Measurements from ENCODE around the gene SMYD5.

SMYD5 gene

DNA sequence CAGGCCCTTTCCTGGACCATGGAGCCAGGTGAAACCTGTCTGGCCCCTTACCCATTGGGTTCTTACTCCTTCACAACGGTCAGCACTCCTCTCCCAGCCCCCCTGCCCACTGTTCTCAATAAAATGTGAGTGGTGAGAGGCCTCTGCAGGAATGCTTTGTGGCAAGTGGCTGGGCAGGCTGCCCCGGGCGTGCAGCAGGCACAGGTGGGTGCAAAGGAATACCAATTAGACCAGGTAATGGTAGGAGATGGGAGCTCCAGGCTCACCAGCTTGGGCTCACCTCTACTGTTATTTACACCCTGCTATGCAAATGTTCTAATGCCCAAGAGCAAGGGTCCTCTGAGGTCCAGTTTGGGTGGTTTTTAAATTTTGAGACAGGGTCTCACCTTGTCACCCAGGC lies 13.0 kb downstream of the SMYD5 start:
- TF ChIP-seq, protein P1, sequence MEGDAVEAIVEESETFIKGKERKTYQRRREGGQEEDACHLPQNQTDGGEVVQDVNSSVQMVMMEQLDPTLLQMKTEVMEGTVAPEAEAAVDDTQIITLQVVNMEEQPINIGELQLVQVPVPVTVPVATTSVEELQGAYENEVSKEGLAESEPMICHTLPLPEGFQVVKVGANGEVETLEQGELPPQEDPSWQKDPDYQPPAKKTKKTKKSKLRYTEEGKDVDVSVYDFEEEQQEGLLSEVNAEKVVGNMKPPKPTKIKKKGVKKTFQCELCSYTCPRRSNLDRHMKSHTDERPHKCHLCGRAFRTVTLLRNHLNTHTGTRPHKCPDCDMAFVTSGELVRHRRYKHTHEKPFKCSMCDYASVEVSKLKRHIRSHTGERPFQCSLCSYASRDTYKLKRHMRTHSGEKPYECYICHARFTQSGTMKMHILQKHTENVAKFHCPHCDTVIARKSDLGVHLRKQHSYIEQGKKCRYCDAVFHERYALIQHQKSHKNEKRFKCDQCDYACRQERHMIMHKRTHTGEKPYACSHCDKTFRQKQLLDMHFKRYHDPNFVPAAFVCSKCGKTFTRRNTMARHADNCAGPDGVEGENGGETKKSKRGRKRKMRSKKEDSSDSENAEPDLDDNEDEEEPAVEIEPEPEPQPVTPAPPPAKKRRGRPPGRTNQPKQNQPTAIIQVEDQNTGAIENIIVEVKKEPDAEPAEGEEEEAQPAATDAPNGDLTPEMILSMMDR (conservative IDR thresholded peaks at IDR 0.05), result no peak
- H3K27ac ChIP-seq, result no peak overlapping the region

DNA sequence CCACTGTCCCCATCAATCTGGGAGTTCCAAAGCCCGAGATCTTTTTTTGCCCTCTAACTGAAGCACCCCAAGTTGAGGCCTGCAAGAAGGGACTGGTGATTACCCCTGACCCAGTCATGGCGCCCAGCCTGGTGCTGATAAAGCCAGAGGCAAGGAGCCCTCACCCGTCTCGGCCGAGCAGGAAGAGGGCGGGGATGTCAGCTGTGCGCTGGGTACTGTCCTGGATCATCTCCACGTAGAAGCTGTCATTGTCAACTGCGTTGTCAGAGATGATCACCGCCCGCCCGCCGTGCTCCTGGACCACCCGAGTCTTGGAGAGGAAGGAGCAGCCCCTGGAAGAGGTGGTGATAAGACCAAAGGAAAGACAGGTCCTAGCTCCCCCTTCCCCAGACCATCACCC lies 14.6 kb downstream of the SMYD5 start:
- H3K27ac ChIP-seq, result no peak overlapping the region
- TF ChIP-seq, protein P1 (conservative IDR thresholded peaks at IDR 0.05), result no peak

DNA sequence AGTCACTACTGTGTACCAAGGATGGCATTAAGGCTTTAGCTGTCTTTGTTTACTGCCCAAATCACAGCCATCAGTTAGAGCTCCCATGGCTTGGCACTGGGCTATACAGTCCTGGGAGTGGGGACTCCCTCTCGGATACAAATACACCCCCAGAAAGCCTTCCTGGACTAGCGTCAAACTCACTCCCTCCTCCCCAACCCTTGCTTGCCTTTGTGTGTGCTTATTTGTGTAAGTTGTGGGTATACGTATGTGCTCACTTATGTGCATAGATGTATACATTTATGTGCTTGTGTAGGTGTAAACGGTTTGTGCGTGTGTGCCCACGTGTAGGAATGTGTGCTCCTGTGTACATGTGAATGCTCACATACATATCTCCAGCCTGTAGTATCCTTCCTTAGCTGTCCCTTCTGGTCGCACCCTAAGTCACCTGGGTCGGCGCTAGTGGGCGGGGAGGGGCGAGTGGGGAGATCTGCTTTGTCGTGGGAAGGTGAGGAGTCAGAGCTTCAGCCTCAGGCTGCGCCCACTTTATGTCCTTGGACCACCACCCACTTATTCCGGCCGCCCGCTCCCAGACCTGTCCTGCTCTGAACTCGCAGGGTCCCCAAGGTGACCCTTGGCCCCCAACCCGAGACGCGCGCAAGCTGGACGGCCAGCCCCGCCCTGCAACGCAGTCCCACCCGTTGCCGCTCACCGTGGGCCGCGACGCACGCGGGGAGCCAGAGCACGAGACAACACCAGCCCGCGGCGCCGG lies 18.5 kb downstream of the SMYD5 start:
- TF ChIP-seq, protein P1 (conservative IDR thresholded peaks at IDR 0.05), result peak; percentile 23; the same call in 1 of the 2 replicates
- peak overlapping the region; percentile 87 for H3K27ac ChIP-seq

DNA sequence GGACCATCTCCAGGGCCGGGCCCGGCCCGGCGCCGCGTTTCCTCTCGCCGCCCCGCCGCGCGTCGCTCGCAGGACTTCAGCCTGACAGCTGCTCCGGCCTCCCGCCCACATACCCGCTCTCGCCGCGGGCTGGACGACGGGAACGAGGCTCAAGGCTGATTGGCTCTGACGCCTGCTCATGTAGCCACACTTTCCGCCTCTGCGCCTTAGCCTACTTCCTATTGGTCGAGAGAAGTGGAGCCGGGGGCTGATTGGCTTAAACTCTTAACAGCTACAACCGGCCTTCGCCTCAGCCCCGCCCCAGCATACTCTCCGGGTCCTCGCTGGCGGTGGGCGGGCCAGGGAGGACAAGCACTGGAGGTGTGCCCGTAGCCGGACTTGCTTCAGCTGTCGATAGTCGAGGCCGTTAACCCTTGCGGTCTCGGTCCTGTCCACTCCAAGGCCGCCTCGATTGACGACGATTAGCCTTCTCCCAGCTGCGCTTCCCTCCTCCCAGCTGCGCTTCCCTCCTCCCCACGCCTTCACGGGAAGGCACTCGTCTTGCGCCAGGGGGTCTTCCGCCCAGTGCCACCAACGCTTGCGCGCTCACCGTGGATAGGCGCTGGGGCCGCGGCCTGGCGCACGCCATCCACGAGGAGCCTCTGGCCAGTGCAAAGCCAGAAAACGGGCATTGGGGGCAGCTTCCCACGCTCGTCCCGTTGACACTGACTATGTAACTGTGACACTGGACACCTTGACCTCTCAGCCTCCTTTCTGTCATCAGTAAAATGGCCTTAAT lies 19.3 kb downstream of the SMYD5 start, which contains the start of gene PRADC1:
Gene PRADC1 (minus strand): TSS at position 86 of the 778 bp plus-strand sequence. CDS start 79 bp downstream, at position 7.
- TF ChIP-seq, protein P1 (conservative IDR thresholded peaks at IDR 0.05), result no peak

DNA sequence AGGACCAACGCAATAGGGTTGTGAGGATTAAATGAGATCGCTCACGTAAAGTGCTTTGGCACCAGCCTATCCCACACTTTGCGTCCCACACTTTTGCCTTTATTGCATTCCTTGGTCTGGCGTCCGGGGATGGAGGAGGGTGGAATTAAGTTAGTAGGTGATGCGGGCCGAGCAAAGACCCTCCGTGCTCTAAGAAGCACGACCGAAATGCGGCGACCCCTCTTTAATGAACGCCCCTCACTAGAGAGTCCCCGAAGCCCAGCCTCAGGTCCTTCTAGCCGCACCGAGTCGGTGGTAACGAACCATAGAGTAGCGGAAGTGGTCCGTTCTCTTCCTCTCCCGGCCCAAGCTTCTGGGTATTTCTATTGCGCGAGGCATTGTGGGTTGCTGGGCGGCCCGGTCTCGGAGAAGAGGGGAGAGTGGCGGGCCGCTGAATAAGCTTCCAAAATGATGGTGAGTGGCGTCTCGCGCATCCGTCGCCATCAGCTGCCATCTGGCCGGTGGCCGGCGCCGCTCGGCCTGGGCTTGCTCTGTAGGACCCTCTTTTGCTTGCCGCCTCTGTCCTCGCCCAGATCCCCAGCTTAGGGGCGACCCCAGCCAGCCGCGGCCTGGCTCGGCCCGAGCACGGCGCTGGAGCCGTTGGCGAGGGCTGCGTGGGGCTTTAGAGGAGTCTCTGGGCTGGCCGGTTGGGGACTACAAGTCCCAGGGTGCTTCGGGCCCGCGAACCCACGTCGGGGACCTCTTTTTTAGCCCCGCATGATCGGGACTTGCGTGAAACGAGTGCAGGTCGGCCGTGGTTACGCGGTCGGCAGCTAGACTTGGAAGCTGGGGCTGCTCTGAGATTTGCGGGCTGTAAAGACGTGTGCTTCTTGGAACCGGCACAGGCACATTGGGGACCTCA lies 20.1 kb downstream of the SMYD5 start, which contains the start of gene CCT7:
Gene CCT7 (plus strand): TSS at position 377 of the 901 bp plus-strand sequence. CDS start 71 bp downstream, at position 448.
- TF ChIP-seq, protein P1 (conservative IDR thresholded peaks at IDR 0.05), result no peak
- peak within 1 kb of the TSS; percentile 87 for H3K27ac ChIP-seq

More for the DNA sequence above, 19.3 kb downstream of the SMYD5 start, which contains the start of gene PRADC1:
- peak within 1 kb of the TSS; percentile 87 for H3K27ac ChIP-seq

DNA sequence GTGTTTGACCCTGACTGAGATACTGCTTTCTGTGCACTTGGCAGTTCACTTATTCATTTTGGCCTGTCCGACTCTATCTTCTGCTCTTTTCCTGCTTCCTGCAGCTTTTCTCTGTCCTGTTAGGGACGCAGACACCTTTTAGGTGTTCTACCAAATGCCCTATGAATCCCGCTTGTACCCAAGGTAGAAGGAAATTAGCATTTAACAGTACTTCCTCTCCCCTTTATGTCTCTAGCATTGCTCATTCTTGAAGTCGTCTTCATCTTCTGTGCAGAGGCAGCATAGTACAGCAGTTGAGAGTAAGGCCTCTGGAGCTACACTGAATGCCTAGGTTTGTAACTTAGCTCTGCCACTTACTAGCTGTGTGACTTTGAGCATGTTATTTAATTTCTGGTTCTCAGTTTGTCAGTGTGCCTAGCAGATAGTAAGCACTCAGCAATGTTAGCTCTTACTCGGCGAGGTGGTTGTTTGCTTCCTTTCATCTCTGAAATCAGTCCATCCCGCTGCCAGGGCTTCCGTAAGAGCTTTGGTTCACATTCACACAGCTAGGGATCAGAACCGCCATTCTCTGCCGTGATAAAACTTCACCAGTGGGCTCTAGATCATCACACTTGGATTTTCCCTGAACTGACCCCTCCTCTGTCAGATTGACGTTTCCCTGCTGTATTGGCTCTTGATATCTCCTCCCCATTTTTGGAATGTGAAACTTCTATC lies 21.4 kb downstream of the SMYD5 start:
- TF ChIP-seq, protein P1 (conservative IDR thresholded peaks at IDR 0.05), result no peak
- H3K27ac ChIP-seq, result peak overlapping the region; percentile 87; the same call in 1 of the 2 replicates

All from VCaP (cell line).